GM12878 (cell line): ENCODE data around the gene SEL1L. TPM values are rescaled to one million over a fixed set of nuclear protein-coding genes. Genes with fewer than 3 reads are reported as not detected.

Source experiments
- ATAC-seq: fragments of 200-7000 bp; cut with Tn5 transposase; 3 replicates; pipeline ENCODE4 v1.9.1; 2020; ENCODE audit warnings: mild to moderate bottlenecking, moderate library complexity
- BruUV-seq: library from RNA; stranded (reverse); fragments of 400-500 nt; replicated peaks from 2 replicates; lab custom pipeline; 2021; lab: Mats Ljungman, UMichigan
- CTCF ChIA-PET: fragments of 300-600 bp; sonication (Branson Sonifier 250); formaldehyde crosslinking; extraction: SDS; loops from one replicate; lab custom pipeline; 2021; ENCODE audit warnings: inconsistent platforms; lab: Yijun Ruan, JAX
- POLR2A ChIA-PET: fragments of 350-600 bp; formaldehyde crosslinking; extraction: SDS; loops from one replicate; lab custom pipeline; 2021; ENCODE audit warnings: inconsistent platforms; lab: Charles Lee
- RAD21 ChIA-PET: fragments of 300-600 bp; sonication (Branson Sonifier 250); formaldehyde crosslinking; loops from one replicate; lab custom pipeline; 2023; ENCODE audit warnings: antibody characterized with exemption; ENCODE audit not compliant: unreplicated experiment; lab: Charles Lee
- SMC1A ChIA-PET: fragments of 300-600 bp; sonication (Branson Sonifier 250); formaldehyde crosslinking; loops from one replicate; lab custom pipeline; 2023; ENCODE audit not compliant: unreplicated experiment, uncharacterized antibody; lab: Charles Lee
- DNase-seq: peaks from one replicate; pipeline ENCODE4 v3.0.0-alpha.2; 2011; ENCODE audit warnings: low read depth, low spot score
- FAIRE-seq: peaks from 3 replicates; lab custom pipeline; 2011; peaks lifted over from hg19 to GRCh38; lab: Jason Lieb, UNC
- H2AFZ ChIP-seq: 2 replicates; pipeline ENCODE4 v1.6.0; 2011; ENCODE audit warnings: low read depth, low read length, control low read depth; ENCODE audit not compliant: control insufficient read depth
- H3K27ac ChIP-seq: 2 replicates; pipeline ENCODE4 v1.5.1; 2011; ENCODE audit warnings: control low read depth; ENCODE audit not compliant: control insufficient read depth, insufficient read depth
- H3K27me3 ChIP-seq, 2 experiments: replicated peaks in 1 of 2; 2 replicates each; pipeline versions ENCODE4 v1.6.0 to v1.6.1; 2011; ENCODE audit warnings: low read length in 1 of 2; ENCODE audit not compliant: control insufficient read depth in 2 of 2, insufficient read depth in 2 of 2
- H3K36me3 ChIP-seq, 2 experiments: 2 replicates each; pipeline ENCODE4 v1.5.1; 2011; ENCODE audit warnings: low read length in 1 of 2; ENCODE audit not compliant: control insufficient read depth in 2 of 2, insufficient read depth in 2 of 2
- H3K4me1 ChIP-seq: 2 replicates; pipeline ENCODE4 v1.6.1; 2011; ENCODE audit warnings: mild to moderate bottlenecking, low read length, moderate library complexity, mixed read lengths; ENCODE audit not compliant: control insufficient read depth, insufficient read depth
- H3K4me2 ChIP-seq: 2 replicates; pipeline ENCODE4 v1.6.0; 2011; ENCODE audit warnings: control low read depth; ENCODE audit not compliant: control insufficient read depth, insufficient read depth
- H3K4me3 ChIP-seq: fragments of 200-600 bp; sonication (generic); 2 replicates; pipeline ENCODE4 v1.5.1; 2016
- H3K79me2 ChIP-seq: 2 replicates; pipeline ENCODE4 v1.6.0; 2011; ENCODE audit warnings: low read length; ENCODE audit not compliant: control insufficient read depth, insufficient read depth
- H3K9ac ChIP-seq: 2 replicates; pipeline ENCODE4 v1.8.0; 2011; ENCODE audit warnings: low read length, control low read depth, mixed read lengths; ENCODE audit not compliant: control insufficient read depth, insufficient read depth
- H3K9me3 ChIP-seq: replicated peaks from 3 replicates; pipeline ENCODE4 v1.5.1; 2011; ENCODE audit warnings: mild to moderate bottlenecking, low read length; ENCODE audit not compliant: control insufficient read depth, insufficient read depth
- H4K20me1 ChIP-seq: 2 replicates; pipeline ENCODE4 v1.6.0; 2011; ENCODE audit not compliant: control insufficient read depth, insufficient read depth
- HDGF ChIP-seq: fragments of 450-650 bp; IDR thresholded peaks from 2 replicates; pipeline ENCODE4 v1.6.1; 2016; ENCODE audit warnings: antibody characterized with exemption
- IKZF1 ChIP-seq: fragments of 450-650 bp; conservative IDR thresholded peaks from 2 replicates; pipeline ENCODE4 v1.6.1; 2017; ENCODE audit warnings: antibody characterized with exemption, mild to moderate bottlenecking
- YBX1 ChIP-seq: fragments of 450-650 bp; IDR thresholded peaks from 2 replicates; pipeline ENCODE4 v1.6.1; 2016; ENCODE audit warnings: antibody characterized with exemption
- ZNF217 ChIP-seq: fragments of 450-650 bp; IDR thresholded peaks from 2 replicates; pipeline ENCODE4 v1.6.1; 2017; ENCODE audit warnings: antibody characterized with exemption, mild to moderate bottlenecking
- ZNF384 ChIP-seq: IDR thresholded peaks from 2 replicates; pipeline ENCODE4 v1.6.1; 2012; ENCODE audit warnings: low read depth, mild to moderate bottlenecking, low read length, improper control_type of control experiment, borderline replicate concordance
- WGBS: methylation state at CpG from one replicate; pipeline ENCODE4 v1.1.6; 2016; ENCODE audit warnings: low lambda C conversion rate; ENCODE audit not compliant: insufficient replicate concordance, insufficient coverage; ENCODE audit errors: missing lambda C conversion rate; 5-methylcytosine and 5-hydroxymethylcytosine counted together
- in situ Hi-C: fragments of 300-500 bp; cut with MboI; formaldehyde crosslinking; loops from 9 replicates; pipeline ENCODE4 v1.14.3; 2018; ENCODE audit warnings: mixed read lengths
- intact Hi-C: fragments of 100-400 bp; cut with micrococcal nuclease; formaldehyde crosslinking; loops from one replicate; pipeline ENCODE4 v1.14.2; 2022; ENCODE audit not compliant: unreplicated experiment
- polyA plus RNA-seq, 11 experiments: library from polyadenylated mRNA; depleted of rRNA in 4 of 11; unstranded in 6 of 11; stranded (reverse) in 5 of 11; fragments of >200 nt; fragmentation: Nextera tagmentation in 4 of 11; fragmentation: Illumina TruSeq in 1 of 11; extraction: Ambion mirVana in 4 of 11; extraction: Trizol in 1 of 11; gene quantifications; 1 replicate in 1 of 11; 2 replicates in 10 of 11; pipeline versions ENCODE4 v1.2.1 to v1.2.3, GENCODE V29; 2011 to 2016; ENCODE audit warnings: inconsistent platforms in 2 of 11, missing spikeins in 2 of 11, low read depth in 1 of 11
- total RNA-seq, 4 experiments: library from RNA; depleted of rRNA in 3 of 4; stranded (reverse); fragments of >200 nt in 3 of 4; fragmentation: Illumina TruSeq in 1 of 4; extraction: Trizol in 1 of 4; gene quantifications; 2 replicates each; pipeline versions ENCODE4 v1.2.1 to v1.2.3, GENCODE V29; 2013 to 2021
- TF ChIP-seq, protein P1 (sequence below): fragments of 450-650 bp; IDR thresholded peaks from 2 replicates; pipeline ENCODE4 v1.6.1; 2017; ENCODE audit warnings: borderline replicate concordance
- TF ChIP-seq, protein P2 (sequence below): IDR thresholded peaks from 2 replicates; pipeline ENCODE4 v1.6.1; 2012; ENCODE audit warnings: improper control_type of control experiment, low read depth, low read length; ENCODE audit not compliant: insufficient replicate concordance
- TF ChIP-seq, protein P3 (sequence below): fragments of 450-650 bp; IDR thresholded peaks from 2 replicates; pipeline ENCODE4 v1.6.1; 2018; ENCODE audit warnings: mild to moderate bottlenecking, low read depth, moderate library complexity; ENCODE audit not compliant: partially characterized antibody
- TF ChIP-seq, protein P4 (sequence below), 3 experiments: IDR thresholded peaks in 2 of 3; conservative IDR thresholded peaks in 1 of 3; 2 replicates each; pipeline ENCODE4 v1.5.1; 2011; ENCODE audit warnings: low read depth in 3 of 3, low read length in 3 of 3, mild to moderate bottlenecking in 3 of 3, control low read depth in 2 of 3, moderate library complexity in 2 of 3, inconsistent platforms in 1 of 3, mixed read lengths in 1 of 3; ENCODE audit not compliant: control insufficient read depth in 2 of 3, insufficient read depth in 1 of 3; ENCODE audit errors: extremely low read depth in 1 of 3
- TF ChIP-seq, protein P5 (sequence below): IDR thresholded peaks from 2 replicates; pipeline ENCODE4 v1.6.1; 2011; ENCODE audit warnings: low read depth, mild to moderate bottlenecking, low read length, moderate library complexity, borderline replicate concordance; ENCODE audit errors: extremely low read depth

SEL1L gene
- total and polyA plus RNA-seq, 10 of the 15 experiments (the other 5 are each of a cell fraction or from before 2014, with no cell fraction given) = 13.4 to 57.2 (median 31.7) TPM

DNA sequence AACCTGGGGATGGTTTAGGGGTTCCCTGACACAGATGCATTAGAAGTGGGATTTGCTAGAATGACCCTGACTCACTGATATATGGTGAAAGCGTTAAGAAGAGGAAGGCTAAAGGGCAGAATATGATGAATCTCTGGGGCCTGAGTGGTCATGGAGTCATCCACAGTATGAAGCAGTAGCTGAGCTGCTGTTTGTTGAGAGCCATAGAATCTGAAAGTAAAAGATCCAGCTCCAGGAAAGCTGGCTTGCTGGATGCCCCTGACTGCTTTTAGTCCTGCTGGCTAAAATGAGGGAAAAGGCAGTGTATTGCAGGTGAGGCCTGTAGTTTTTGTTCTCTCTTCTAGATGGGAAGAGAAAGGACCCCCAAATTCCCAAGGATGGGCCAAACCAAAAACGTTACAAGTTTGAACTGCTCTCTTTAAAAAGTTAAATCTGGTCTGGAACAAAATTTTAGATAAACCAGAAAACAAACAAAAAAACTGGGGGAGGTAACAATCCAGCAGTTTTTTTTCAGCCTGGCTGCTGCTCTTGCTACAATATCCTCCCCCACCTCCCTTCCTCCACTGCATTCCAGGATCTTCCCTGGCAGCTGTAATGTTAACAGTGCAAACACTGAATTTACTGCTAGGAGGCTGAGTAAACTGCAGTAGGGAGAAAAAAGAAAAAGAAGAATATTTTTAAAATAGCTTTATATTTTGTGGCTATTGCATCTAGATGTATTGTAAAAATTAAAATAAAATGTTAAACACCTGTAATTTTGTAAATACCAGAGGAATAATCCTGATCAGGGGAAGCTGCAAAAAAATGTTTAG lies 16.5 kb downstream of the SEL1L start:
- Histone ChIP-seq H3K4me1 (no peaks in the 10 kb centered on the region), H3K4me3 (no peak overlapping the region), H3K4me2 (no peak overlapping the region), H3K79me2 (no peaks in the 10 kb centered on the region; the same call in none of the 2 replicates), H3K9me3 (no peaks in the 10 kb centered on the region), H3K9ac (no peak overlapping the region), H3K36me3 (peaks cover 4 to 19% of the 10 kb centered on the region in 2 experiments), H3K27me3 (no peaks in the 10 kb centered on the region), H3K27ac (no peak overlapping the region), H4K20me1 (no peaks in the 10 kb centered on the region), H2AFZ (no peak overlapping the region)
- ChIA-PET SMC1A (interaction anchor here (1.1 to 1.4 kb wide), 4 partner anchors 10 to 52 kb away, joined by 3 to 6 read pairs (median 3); no protein-coding TSS in a partner anchor), CTCF (interaction anchor here (0.7 to 1.3 kb wide), 3 partner anchors 14 to 52 kb away, joined by 3 to 5 read pairs (median 3); no protein-coding TSS in a partner anchor), RAD21 (no interaction called here), POLR2A (no interaction called here)
- intact Hi-C loops (no loop called here), in situ Hi-C loops (no loop called here)
- ATAC-seq (no peak), FAIRE-seq (no peak), DNase-seq (no peak)
- BruUV-seq = no TSS peak
- WGBS = 76% methylated on average over 2 of the region's 2 CpGs
- TF ChIP-seq, protein P1, sequence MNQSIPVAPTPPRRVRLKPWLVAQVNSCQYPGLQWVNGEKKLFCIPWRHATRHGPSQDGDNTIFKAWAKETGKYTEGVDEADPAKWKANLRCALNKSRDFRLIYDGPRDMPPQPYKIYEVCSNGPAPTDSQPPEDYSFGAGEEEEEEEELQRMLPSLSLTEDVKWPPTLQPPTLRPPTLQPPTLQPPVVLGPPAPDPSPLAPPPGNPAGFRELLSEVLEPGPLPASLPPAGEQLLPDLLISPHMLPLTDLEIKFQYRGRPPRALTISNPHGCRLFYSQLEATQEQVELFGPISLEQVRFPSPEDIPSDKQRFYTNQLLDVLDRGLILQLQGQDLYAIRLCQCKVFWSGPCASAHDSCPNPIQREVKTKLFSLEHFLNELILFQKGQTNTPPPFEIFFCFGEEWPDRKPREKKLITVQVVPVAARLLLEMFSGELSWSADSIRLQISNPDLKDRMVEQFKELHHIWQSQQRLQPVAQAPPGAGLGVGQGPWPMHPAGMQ = no peak
- TF ChIP-seq, protein P2, sequence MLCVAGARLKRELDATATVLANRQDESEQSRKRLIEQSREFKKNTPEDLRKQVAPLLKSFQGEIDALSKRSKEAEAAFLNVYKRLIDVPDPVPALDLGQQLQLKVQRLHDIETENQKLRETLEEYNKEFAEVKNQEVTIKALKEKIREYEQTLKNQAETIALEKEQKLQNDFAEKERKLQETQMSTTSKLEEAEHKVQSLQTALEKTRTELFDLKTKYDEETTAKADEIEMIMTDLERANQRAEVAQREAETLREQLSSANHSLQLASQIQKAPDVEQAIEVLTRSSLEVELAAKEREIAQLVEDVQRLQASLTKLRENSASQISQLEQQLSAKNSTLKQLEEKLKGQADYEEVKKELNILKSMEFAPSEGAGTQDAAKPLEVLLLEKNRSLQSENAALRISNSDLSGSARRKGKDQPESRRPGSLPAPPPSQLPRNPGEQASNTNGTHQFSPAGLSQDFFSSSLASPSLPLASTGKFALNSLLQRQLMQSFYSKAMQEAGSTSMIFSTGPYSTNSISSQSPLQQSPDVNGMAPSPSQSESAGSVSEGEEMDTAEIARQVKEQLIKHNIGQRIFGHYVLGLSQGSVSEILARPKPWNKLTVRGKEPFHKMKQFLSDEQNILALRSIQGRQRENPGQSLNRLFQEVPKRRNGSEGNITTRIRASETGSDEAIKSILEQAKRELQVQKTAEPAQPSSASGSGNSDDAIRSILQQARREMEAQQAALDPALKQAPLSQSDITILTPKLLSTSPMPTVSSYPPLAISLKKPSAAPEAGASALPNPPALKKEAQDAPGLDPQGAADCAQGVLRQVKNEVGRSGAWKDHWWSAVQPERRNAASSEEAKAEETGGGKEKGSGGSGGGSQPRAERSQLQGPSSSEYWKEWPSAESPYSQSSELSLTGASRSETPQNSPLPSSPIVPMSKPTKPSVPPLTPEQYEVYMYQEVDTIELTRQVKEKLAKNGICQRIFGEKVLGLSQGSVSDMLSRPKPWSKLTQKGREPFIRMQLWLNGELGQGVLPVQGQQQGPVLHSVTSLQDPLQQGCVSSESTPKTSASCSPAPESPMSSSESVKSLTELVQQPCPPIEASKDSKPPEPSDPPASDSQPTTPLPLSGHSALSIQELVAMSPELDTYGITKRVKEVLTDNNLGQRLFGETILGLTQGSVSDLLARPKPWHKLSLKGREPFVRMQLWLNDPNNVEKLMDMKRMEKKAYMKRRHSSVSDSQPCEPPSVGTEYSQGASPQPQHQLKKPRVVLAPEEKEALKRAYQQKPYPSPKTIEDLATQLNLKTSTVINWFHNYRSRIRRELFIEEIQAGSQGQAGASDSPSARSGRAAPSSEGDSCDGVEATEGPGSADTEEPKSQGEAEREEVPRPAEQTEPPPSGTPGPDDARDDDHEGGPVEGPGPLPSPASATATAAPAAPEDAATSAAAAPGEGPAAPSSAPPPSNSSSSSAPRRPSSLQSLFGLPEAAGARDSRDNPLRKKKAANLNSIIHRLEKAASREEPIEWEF = no peak
- no peak for TF ChIP-seq IKZF1
- TF ChIP-seq, protein P3, sequence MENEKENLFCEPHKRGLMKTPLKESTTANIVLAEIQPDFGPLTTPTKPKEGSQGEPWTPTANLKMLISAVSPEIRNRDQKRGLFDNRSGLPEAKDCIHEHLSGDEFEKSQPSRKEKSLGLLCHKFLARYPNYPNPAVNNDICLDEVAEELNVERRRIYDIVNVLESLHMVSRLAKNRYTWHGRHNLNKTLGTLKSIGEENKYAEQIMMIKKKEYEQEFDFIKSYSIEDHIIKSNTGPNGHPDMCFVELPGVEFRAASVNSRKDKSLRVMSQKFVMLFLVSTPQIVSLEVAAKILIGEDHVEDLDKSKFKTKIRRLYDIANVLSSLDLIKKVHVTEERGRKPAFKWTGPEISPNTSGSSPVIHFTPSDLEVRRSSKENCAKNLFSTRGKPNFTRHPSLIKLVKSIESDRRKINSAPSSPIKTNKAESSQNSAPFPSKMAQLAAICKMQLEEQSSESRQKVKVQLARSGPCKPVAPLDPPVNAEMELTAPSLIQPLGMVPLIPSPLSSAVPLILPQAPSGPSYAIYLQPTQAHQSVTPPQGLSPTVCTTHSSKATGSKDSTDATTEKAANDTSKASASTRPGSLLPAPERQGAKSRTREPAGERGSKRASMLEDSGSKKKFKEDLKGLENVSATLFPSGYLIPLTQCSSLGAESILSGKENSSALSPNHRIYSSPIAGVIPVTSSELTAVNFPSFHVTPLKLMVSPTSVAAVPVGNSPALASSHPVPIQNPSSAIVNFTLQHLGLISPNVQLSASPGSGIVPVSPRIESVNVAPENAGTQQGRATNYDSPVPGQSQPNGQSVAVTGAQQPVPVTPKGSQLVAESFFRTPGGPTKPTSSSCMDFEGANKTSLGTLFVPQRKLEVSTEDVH = no peak
- TF ChIP-seq ZNF384 = no peak
- TF ChIP-seq HDGF = no peak
- no peak for TF ChIP-seq ZNF217
- no peak for TF ChIP-seq YBX1
- TF ChIP-seq, protein P4, sequence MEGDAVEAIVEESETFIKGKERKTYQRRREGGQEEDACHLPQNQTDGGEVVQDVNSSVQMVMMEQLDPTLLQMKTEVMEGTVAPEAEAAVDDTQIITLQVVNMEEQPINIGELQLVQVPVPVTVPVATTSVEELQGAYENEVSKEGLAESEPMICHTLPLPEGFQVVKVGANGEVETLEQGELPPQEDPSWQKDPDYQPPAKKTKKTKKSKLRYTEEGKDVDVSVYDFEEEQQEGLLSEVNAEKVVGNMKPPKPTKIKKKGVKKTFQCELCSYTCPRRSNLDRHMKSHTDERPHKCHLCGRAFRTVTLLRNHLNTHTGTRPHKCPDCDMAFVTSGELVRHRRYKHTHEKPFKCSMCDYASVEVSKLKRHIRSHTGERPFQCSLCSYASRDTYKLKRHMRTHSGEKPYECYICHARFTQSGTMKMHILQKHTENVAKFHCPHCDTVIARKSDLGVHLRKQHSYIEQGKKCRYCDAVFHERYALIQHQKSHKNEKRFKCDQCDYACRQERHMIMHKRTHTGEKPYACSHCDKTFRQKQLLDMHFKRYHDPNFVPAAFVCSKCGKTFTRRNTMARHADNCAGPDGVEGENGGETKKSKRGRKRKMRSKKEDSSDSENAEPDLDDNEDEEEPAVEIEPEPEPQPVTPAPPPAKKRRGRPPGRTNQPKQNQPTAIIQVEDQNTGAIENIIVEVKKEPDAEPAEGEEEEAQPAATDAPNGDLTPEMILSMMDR (IDR thresholded peaks at IDR 0.05 in 2 of 3, conservative IDR thresholded peaks at IDR 0.05 in 1 of 3; ENCODE audit: control insufficient read depth in 2 of 3, extremely low read depth in 1 of 3, insufficient read depth in 1 of 3, low read depth in 3 of 3, low read length in 3 of 3) = no peak
- TF ChIP-seq, protein P5, sequence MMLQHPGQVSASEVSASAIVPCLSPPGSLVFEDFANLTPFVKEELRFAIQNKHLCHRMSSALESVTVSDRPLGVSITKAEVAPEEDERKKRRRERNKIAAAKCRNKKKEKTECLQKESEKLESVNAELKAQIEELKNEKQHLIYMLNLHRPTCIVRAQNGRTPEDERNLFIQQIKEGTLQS = no peak
